RWPE1 (cell line): ENCODE measurements around the gene GNA14.
"Not testable (repeated sequence)": the region's sequence is repeated elsewhere in the genome, so short reads cannot be mapped to it uniquely, and the experiment has no call there.

Experiments
- CTCF ChIA-PET: fragments of 350-600 bp; sonication (Branson Sonifier 250); formaldehyde crosslinking; extraction: SDS; loops from one replicate; lab custom pipeline; 2021; lab: Yijun Ruan, JAX
- POLR2A ChIA-PET: fragments of 400-600 bp; formaldehyde crosslinking; extraction: SDS; loops from one replicate; lab custom pipeline; 2020; ENCODE audit warnings: antibody characterized with exemption; ENCODE audit not compliant: low non-redundant PET; lab: Yijun Ruan, JAX
- DNase-seq: peaks from one replicate; pipeline ENCODE4 v3.0.0; 2012; ENCODE audit warnings: low spot score
- H3K27ac ChIP-seq: fragments of 450-650 bp; 2 replicates; pipeline ENCODE4 v1.5.1; 2017
- CTCF ChIP-seq: fragments of 450-650 bp; conservative IDR thresholded peaks from 2 replicates; pipeline ENCODE4 v1.5.1; 2017; ENCODE audit warnings: low read depth, mild to moderate bottlenecking

GNA14 gene

GRCh38 chr9:77585335-77585786 lies 62.8 kb downstream of the GNA14 start:
- TF ChIP-seq CTCF, result no peak
- ChIA-PET POLR2A (no interaction called here), CTCF (interaction anchor here (0.6 kb wide), 1 partner anchor 14 kb away, joined by 3 read pairs; no protein-coding TSS in a partner anchor)
- DNase-seq, result no peak
- H3K27ac ChIP-seq, result no peak overlapping the region

- POLR2A ChIA-PET, DNase-seq, H3K27ac ChIP-seq: not testable (repeated sequence)
- CTCF ChIA-PET, result interaction anchor here (0.6 kb wide), 2 partner anchors 10 to 14 kb away, joined by 3 to 4 read pairs; no protein-coding TSS in a partner anchor
These were observed 63.2 kb downstream of the GNA14 start for GRCh38 chr9:77584927-77585326.

GRCh38 chr9:77582961-77583576 lies 65.1 kb downstream of the GNA14 start:
- ChIA-PET CTCF (no interaction called here), POLR2A (no interaction called here)
- TF ChIP-seq CTCF, result no peak
- H3K27ac ChIP-seq, result no peak overlapping the region
- no peak for DNase-seq

- POLR2A ChIA-PET, result no interaction called here
- TF ChIP-seq CTCF, result no peak
- DNase-seq, result no peak
- no peak overlapping the region for H3K27ac ChIP-seq
- CTCF ChIA-PET, result interaction anchor here (0.6 kb wide), 1 partner anchor 131 kb away, joined by 5 read pairs; no protein-coding TSS in a partner anchor
These were observed 65.6 kb downstream of the GNA14 start for GRCh38 chr9:77582525-77582924.

- CTCF ChIA-PET, result no interaction called here
- peak; percentile 31 for DNase-seq
- POLR2A ChIA-PET, result no interaction called here
- no peak overlapping the region for H3K27ac ChIP-seq
- no peak for TF ChIP-seq CTCF
These were observed 72.3 kb downstream of the GNA14 start for GRCh38 chr9:77575785-77576184.

- ChIA-PET POLR2A (no interaction called here), CTCF (interaction anchor here (0.8 to 1.1 kb wide), 2 partner anchors 10 to 185 kb away, joined by 3 to 4 read pairs; no protein-coding TSS in a partner anchor)
- TF ChIP-seq CTCF, result no peak
- DNase-seq, result no peak
- H3K27ac ChIP-seq, result no peak overlapping the region
These were observed 78.8 kb downstream of the GNA14 start for GRCh38 chr9:77569335-77569734.

GRCh38 chr9:77563174-77563573 lies 84.9 kb downstream of the GNA14 start:
- TF ChIP-seq CTCF, result no peak
- no peak for DNase-seq
- CTCF ChIA-PET, result interaction anchor here (0.6 kb wide), 1 partner anchor 373 kb away, joined by 3 read pairs; no protein-coding TSS in a partner anchor
- no peak overlapping the region for H3K27ac ChIP-seq
- POLR2A ChIA-PET, result no interaction called here
